KMS-11 (cell line): ENCODE results near the gene STAT5A.
"Not testable (repeated sequence)": the region's sequence is repeated elsewhere in the genome, so short reads cannot be mapped to it uniquely, and the experiment has no call there.

Experiments used
- H2AFZ ChIP-seq: fragments of 200-600 bp; sonication (generic); 2 replicates; pipeline ENCODE4 v1.6.1; 2016; ENCODE audit warnings: antibody characterized with exemption, mixed run types, low read depth
- H3K27ac ChIP-seq: fragments of 200-600 bp; sonication (generic); 2 replicates; pipeline ENCODE4 v1.6.1; 2016; ENCODE audit warnings: mild to moderate bottlenecking, mixed run types
- H3K27me3 ChIP-seq: fragments of 200-600 bp; sonication (generic); 2 replicates; pipeline ENCODE4 v1.6.1; 2017; ENCODE audit warnings: mild to moderate bottlenecking, low read depth, mixed run types, moderate library complexity; ENCODE audit not compliant: insufficient read depth
- H3K36me3 ChIP-seq: fragments of 200-600 bp; sonication (generic); 2 replicates; pipeline ENCODE4 v1.6.1; 2017; ENCODE audit warnings: mild to moderate bottlenecking, mixed run types; ENCODE audit not compliant: insufficient read depth
- H3K4me1 ChIP-seq: fragments of 200-600 bp; sonication (generic); 2 replicates; pipeline ENCODE4 v1.6.1; 2016; ENCODE audit warnings: mild to moderate bottlenecking, low read depth, mixed run types; ENCODE audit not compliant: poor library complexity, severe bottlenecking
- H3K4me2 ChIP-seq: fragments of 200-600 bp; sonication (generic); 2 replicates; pipeline ENCODE4 v1.7.0; 2016; ENCODE audit warnings: mild to moderate bottlenecking, mixed run types
- H3K4me3 ChIP-seq: fragments of 200-600 bp; sonication (generic); IDR thresholded peaks from 2 replicates; pipeline ENCODE4 v1.6.1; 2017; ENCODE audit warnings: low read depth, low read length, mixed read lengths; ENCODE audit not compliant: insufficient read depth
- H3K79me2 ChIP-seq: fragments of 200-600 bp; sonication (generic); 2 replicates; pipeline ENCODE4 v1.6.1; 2016; ENCODE audit warnings: low read depth, mixed run types; ENCODE audit not compliant: insufficient read depth
- H3K9ac ChIP-seq: fragments of 200-600 bp; sonication (generic); 2 replicates; pipeline ENCODE4 v1.6.1; 2016; ENCODE audit warnings: mild to moderate bottlenecking, mixed run types
- H4K20me1 ChIP-seq: fragments of 200-600 bp; sonication (generic); 2 replicates; pipeline ENCODE4 v1.6.1; 2016; ENCODE audit warnings: mild to moderate bottlenecking, mixed run types; ENCODE audit not compliant: insufficient read depth
- TF ChIP-seq, protein P1 (sequence below): fragments of 200-600 bp; sonication (generic); conservative IDR thresholded peaks from 2 replicates; pipeline ENCODE4 v1.6.1; 2017; ENCODE audit warnings: low read depth, mild to moderate bottlenecking, antibody characterized with exemption, low read length, moderate library complexity, mixed read lengths

STAT5A gene

DNA sequence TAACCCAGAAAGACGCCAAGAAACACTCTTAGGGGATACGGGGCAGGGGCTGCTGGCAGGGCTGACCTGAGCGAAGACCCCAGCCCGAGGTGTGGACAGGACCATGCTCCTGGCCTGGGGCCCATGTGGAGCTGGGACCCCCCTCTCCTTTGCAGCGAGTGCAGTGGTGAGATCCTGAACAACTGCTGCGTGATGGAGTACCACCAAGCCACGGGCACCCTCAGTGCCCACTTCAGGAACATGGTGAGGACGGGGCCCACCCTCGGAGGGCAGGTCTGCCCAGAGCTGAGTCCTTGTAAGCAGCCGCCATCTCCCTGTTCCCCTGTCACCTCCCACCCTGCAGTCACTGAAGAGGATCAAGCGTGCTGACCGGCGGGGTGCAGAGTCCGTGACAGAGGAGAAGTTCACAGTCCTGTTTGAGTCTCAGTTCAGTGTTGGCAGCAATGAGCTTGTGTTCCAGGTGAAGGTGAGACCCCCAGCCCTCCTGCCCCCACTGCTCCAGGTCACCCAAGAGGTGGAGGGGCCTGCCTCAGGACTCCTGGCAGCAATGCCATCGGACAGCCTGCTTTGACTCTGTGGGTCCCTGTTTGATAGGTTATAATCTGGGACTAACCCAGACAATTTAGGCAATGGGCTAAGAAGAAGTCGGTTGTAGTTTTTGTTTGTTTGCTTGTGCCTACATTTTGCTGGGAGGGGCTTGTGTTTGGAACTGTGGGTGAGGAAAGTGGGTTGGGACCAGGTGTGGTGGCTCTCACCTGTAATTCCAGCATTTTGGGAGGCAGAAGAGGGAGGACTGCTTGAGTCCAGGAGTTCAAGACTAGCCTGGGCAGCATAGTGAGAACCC lies 16.1 kb downstream of the STAT5A start:
- no peak overlapping the region for H3K27ac ChIP-seq
- no peak overlapping the region for H2AFZ ChIP-seq
- H4K20me1 ChIP-seq = no peaks in the 10 kb centered on the region
- no peak overlapping the region for H3K9ac ChIP-seq
- H3K4me3 ChIP-seq = no peak overlapping the region
- H3K4me1 ChIP-seq = no peaks in the 10 kb centered on the region
- H3K79me2 ChIP-seq = no peaks in the 10 kb centered on the region
- H3K27me3 ChIP-seq = no peaks in the 10 kb centered on the region; the same call in 1 of the 2 replicates
- H3K4me2 ChIP-seq = no peak overlapping the region
- TF ChIP-seq, protein P1, sequence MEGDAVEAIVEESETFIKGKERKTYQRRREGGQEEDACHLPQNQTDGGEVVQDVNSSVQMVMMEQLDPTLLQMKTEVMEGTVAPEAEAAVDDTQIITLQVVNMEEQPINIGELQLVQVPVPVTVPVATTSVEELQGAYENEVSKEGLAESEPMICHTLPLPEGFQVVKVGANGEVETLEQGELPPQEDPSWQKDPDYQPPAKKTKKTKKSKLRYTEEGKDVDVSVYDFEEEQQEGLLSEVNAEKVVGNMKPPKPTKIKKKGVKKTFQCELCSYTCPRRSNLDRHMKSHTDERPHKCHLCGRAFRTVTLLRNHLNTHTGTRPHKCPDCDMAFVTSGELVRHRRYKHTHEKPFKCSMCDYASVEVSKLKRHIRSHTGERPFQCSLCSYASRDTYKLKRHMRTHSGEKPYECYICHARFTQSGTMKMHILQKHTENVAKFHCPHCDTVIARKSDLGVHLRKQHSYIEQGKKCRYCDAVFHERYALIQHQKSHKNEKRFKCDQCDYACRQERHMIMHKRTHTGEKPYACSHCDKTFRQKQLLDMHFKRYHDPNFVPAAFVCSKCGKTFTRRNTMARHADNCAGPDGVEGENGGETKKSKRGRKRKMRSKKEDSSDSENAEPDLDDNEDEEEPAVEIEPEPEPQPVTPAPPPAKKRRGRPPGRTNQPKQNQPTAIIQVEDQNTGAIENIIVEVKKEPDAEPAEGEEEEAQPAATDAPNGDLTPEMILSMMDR = no peak
- H3K36me3 ChIP-seq = no peaks in the 10 kb centered on the region

DNA sequence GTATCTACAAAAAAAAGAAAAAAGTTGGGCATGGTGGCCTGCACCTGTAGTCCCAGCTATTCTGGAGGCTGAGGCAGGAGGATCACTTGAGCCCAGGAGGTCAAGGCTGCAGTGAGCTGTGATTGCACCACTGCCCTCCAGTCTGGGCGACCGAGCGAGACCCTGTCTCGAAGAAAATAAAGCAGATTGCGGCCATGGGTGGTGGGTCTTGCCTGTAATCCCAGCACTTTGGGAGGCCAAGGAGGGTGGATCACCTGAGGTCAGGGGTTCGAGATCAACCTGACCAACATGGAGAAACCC lies 16.7 kb downstream of the STAT5A start:
- H3K36me3 ChIP-seq, H3K4me2 ChIP-seq, H3K27me3 ChIP-seq: not testable (repeated sequence)

DNA sequence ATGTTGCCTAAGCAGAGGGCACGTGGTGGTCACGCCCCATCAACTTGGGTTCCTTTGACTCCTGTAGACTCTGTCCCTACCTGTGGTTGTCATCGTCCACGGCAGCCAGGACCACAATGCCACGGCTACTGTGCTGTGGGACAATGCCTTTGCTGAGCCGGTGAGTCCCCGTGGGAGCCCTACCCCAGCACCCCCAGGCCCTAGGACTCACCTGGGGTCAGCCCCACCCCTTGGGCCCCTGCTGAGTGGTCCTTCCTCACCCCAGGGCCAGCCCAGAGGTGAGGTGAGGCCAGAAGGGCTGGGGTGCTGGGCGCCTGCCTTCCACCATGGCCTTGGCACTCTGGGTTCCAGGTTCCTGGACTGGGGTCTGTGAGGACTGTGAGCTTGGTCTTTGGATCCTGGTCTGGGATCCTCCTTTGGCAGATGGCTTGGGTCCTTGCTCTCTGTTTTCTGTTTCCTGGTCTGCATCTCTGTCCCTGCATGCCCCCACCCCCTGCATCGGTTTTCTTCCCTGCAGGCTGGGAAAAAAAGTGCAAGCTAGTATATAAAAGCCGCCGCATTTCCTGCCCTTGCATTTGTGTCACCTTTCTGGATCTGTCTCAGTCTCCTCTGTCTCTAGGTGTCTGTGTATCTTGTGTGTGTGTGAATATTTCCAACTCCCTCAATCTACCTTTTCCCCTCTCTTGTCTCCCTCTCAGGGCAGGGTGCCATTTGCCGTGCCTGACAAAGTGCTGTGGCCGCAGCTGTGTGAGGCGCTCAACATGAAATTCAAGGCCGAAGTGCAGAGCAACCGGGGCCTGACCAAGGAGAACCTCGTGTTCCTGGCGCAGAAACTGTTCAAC lies 17.5 kb downstream of the STAT5A start:
- no peaks in the 10 kb centered on the region; the same call in 1 of the 2 replicates for H3K27me3 ChIP-seq
- H3K79me2 ChIP-seq = no peaks in the 10 kb centered on the region
- no peak overlapping the region for H3K9ac ChIP-seq
- H4K20me1 ChIP-seq = no peaks in the 10 kb centered on the region
- H2AFZ ChIP-seq = no peak overlapping the region
- H3K4me3 ChIP-seq = no peak overlapping the region
- no peaks in the 10 kb centered on the region for H3K36me3 ChIP-seq
- H3K4me2 ChIP-seq = no peak overlapping the region
- H3K4me1 ChIP-seq = no peaks in the 10 kb centered on the region
- TF ChIP-seq, protein P1 = no peak
- H3K27ac ChIP-seq = no peak overlapping the region

More for the DNA sequence above, 16.7 kb downstream of the STAT5A start:
- H3K27ac ChIP-seq, H3K4me1 ChIP-seq, H3K79me2 ChIP-seq, H2AFZ ChIP-seq, H3K4me3 ChIP-seq, H4K20me1 ChIP-seq, H3K9ac ChIP-seq: not testable (repeated sequence)

DNA sequence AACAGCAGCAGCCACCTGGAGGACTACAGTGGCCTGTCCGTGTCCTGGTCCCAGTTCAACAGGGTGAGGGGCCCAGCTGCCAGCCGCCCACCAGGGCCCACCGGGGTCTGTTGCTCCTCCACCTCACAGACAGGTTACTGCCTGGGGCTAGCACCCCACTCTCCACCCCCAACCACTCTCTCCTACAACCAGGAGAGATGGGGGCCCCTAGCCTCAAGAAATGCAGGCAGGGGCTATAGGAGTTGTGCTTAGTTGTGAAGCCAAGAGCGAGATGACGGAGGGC lies 18.0 kb downstream of the STAT5A start:
- TF ChIP-seq, protein P1 = no peak
- H3K36me3 ChIP-seq = no peaks in the 10 kb centered on the region
- H4K20me1 ChIP-seq = no peaks in the 10 kb centered on the region
- H3K27me3 ChIP-seq = no peaks in the 10 kb centered on the region; the same call in 1 of the 2 replicates
- no peak overlapping the region for H3K4me2 ChIP-seq
- no peaks in the 10 kb centered on the region for H3K4me1 ChIP-seq
- H3K9ac ChIP-seq = no peak overlapping the region
- no peak overlapping the region for H2AFZ ChIP-seq
- H3K79me2 ChIP-seq = no peaks in the 10 kb centered on the region
- no peak overlapping the region for H3K27ac ChIP-seq
- no peak overlapping the region for H3K4me3 ChIP-seq
